Erythroblast (primary cell): ENCODE results near the gene CDHR3.
"Not testable (repeated sequence)": the region's sequence is repeated elsewhere in the genome, so short reads cannot be mapped to it uniquely, and the experiment has no call there.

Experiments used
- DNase-seq, 2 experiments: peaks; one replicate each; lab custom pipeline; 2025; lab: John Stamatoyannopoulos, UW
- GATA1 ChIP-seq: IDR thresholded peaks from 2 replicates; pipeline ENCODE4 v1.6.1; 2011; ENCODE audit warnings: low read depth, mild to moderate bottlenecking, control low read depth, low read length, moderate library complexity
- POLR2A ChIP-seq: IDR thresholded peaks from 2 replicates; pipeline ENCODE4 v1.6.1; 2011; ENCODE audit warnings: mild to moderate bottlenecking, low read length

CDHR3 gene

GRCh38 chr7:105978974-105979373, 15.9 kb downstream of the CDHR3 start:
- DNase-seq, result no peak
- TF ChIP-seq GATA1, result no peak
- no peak for TF ChIP-seq POLR2A

GRCh38 chr7:105979405-105979804, 16.3 kb downstream of the CDHR3 start:
- no peak for DNase-seq
- no peak for TF ChIP-seq GATA1
- TF ChIP-seq POLR2A, result no peak

- no peak for DNase-seq
- TF ChIP-seq GATA1 (no peak), POLR2A (no peak)
Measured at GRCh38 chr7:105980645-105981396, 17.8 kb downstream of the CDHR3 start.

- TF ChIP-seq GATA1 (no peak), POLR2A (no peak)
- no peak for DNase-seq
Measured at GRCh38 chr7:105982388-105982787, 19.3 kb downstream of the CDHR3 start.

- not testable (repeated sequence) for DNase-seq
Measured at GRCh38 chr7:105984808-105985207, 21.7 kb downstream of the CDHR3 start.

- no peak for DNase-seq
- TF ChIP-seq POLR2A (no peak), GATA1 (no peak)
Measured at GRCh38 chr7:105985229-105985628, 22.2 kb downstream of the CDHR3 start.

- no peak for DNase-seq
- TF ChIP-seq POLR2A (no peak), GATA1 (no peak)
Measured at GRCh38 chr7:105985672-105986215, 22.7 kb downstream of the CDHR3 start.

- TF ChIP-seq GATA1, result no peak
- TF ChIP-seq POLR2A, result no peak
- no peak for DNase-seq
Measured at GRCh38 chr7:105987046-105987445, 24.0 kb downstream of the CDHR3 start.

GRCh38 chr7:105988276-105988675, 25.2 kb downstream of the CDHR3 start:
- DNase-seq, result no peak
- no peak for TF ChIP-seq GATA1
- TF ChIP-seq POLR2A, result no peak

GRCh38 chr7:105989191-105989590, 26.1 kb downstream of the CDHR3 start:
- no peak for DNase-seq
- TF ChIP-seq POLR2A (no peak), GATA1 (no peak)

- no peak for DNase-seq
- TF ChIP-seq POLR2A, result no peak
- no peak for TF ChIP-seq GATA1
Measured at GRCh38 chr7:105989686-105990085, 26.6 kb downstream of the CDHR3 start.

GRCh38 chr7:105990141-105990540, 27.1 kb downstream of the CDHR3 start:
- TF ChIP-seq GATA1 (no peak), POLR2A (no peak)
- no peak for DNase-seq

GRCh38 chr7:105990727-105991453, 27.8 kb downstream of the CDHR3 start:
- no peak for DNase-seq
- TF ChIP-seq GATA1 (no peak), POLR2A (no peak)

- no peak for TF ChIP-seq POLR2A
- TF ChIP-seq GATA1, result no peak
- DNase-seq, result no peak
Measured at GRCh38 chr7:105992905-105993304, 29.8 kb downstream of the CDHR3 start.
